HL-60/S4 (cell line): ENCODE results near the gene DIPK1B.

Experiments
- in situ Hi-C: fragments of 300-500 bp; cut with MboI; formaldehyde crosslinking; loops from 2 replicates; pipeline ENCODE4 v1.14.3; 2022; ENCODE audit warnings: low sequenced_read_pairs

The DIPK1B gene

GRCh38 chr9:136711751-136712689 is at the start of gene DIPK1B:
TSS of gene DIPK1B (plus strand) at chr9:136712572. CDS start at chr9:136712666, 94 bp downstream.
- in situ Hi-C loops = no loop called here

DNA sequence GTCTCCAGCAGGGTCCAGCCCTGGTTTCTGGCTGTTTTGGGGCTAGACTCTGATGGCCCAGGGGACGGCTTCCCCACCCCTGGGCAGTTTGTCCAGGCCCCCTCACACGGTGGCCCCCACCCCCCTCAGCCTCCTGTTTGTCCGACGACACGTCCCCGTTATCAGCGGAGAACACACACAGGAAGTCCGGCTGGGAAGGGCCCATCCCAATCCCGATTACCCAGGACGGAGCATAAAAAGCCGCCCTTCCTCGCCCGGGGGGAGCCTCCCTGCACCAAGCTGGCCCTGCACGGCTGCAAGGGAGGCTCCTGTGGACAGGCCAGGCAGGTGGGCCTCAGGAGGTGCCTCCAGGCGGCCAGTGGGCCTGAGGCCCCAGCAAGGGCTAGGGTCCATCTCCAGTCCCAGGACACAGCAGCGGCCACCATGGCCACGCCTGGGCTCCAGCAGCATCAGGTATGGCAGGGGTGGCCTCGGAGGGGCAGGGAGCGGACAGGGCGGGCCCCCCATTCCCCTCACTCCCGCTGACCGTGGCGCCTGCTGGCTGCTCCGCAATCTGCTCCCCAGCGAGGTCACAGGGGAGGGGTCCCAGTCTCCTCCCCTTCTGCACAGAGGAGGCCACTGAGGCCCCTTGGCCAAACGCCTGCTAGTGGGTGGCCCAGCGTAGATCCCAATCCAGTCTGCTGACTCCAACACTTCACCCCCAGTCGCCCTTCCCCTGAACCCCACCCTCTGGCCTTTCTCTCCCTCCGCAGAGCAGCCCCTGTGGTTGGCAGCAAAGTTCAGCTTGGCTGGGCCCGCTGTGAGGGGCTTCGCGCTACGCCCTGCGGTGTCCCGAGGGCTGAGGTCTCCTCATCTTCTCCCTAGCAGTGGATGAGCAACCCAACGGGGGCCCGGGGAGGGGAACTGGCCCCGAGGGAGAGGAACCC is 49.5 kb upstream of the DIPK1B start, which contains the start of gene EGFL7:
TSS of gene EGFL7 (plus strand) at position 261 of the 926 bp plus-strand sequence. CDS start 5,367 bp downstream, outside the sequence.
- in situ Hi-C loops = no loop called here

GRCh38 chr9:136664000-136664915 is 48.1 kb upstream of the DIPK1B start:
- in situ Hi-C loops = no loop called here

DNA sequence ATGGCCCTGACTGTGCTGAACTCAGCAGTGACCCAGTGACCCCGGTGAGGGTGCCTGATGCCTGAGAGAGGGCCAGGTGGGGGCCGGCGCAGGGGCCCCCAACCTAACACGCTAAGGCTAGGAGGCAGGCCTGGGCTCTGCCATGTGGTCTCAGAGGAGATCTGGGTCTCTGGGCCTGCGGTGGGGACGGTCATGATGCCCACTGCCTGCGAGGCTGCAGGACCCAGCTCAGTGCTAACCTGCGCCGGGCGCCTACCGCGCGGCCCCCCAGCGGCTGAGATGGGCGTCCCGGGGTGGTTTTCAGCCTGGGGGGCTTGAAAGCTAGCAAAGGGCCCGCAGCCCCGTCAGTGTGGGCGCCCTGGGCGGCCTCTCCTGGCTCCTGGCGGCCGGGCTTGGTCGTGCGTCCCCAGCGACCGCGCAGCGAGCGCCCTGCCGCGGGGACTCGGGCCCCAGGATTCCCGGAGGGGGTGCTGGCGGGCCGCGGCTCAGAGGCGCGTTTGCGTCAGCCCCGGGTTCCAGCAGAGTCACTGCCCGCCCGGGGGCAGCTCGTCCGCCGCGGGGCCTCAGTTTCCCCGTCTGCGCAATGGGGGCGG is 47.2 kb upstream of the DIPK1B start:
- in situ Hi-C loops = no loop called here

DNA sequence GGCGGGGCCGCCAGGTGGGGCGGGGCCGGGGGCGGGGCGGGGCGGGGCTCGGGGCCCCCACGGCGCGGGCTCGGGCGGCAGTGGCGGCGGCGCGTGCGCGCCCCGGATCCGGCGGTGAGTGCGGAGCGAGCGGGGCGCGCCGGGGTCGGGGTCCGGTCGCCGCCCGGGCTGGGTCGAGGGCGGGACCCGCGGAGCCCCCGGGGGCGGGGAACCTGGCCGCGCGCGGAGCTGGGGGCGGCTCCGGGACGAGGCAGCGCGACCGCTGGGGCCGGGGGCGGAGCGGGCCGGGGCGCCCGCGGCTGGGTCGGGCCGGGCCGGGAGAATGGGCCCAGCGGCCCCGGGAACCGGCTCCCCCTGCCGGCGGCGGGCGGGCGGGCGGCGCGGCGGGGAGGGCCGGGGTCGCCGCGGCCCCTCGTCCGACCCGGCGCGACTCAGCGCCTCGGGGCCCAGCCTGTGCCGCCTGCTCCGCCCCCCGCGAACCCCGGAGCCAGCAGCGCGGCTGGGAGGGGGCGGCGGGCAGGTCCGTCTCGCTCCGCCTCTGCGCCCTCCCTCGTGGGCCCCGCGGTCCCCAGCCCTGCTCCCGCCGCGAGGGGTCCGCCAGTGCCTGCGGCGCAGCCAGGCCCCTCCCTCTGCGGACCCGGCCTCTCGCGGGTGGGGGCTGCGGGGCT is 46.5 kb upstream of the DIPK1B start:
- in situ Hi-C loops = no loop called here

DNA sequence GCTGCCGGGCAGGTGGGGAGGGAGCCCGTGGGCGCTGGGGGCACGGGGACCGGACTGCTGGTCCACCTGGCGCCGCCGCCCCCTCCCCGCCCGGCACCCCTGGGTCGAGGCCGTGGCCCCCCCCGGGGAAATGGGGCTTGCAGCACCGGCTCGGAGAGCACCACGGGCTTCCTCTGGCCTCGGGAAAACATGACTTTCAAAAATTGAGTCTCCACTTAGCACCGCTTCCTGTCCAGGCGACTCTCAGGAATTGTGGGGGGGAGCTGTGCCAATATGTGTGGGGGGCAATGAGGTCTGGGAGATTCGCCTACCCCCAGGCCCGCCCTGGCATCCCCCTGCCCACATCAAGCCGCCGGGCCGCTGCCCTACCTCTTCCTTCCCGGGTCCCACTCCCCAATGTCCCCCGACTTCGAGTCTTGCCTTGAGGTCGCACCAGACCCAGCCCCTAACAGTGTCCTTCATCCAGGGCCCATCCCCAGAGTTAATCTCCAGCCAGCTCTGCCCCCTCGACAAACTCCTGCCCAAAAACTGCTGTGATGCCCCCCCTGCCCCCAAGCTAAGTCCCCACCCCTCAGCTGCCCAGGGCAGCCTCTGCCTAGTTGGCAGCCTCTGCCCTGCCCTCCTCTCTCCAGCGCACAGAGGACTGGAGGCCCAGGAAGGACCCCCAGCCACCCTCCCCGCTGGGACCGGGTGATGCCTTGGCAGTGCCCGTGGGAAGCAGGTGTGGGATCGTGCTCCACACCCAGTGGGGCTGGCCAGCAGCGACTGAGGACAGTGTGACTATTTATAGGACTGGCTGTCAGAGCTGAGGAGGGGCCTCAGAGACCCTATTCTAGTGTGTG is 45.8 kb upstream of the DIPK1B start:
- in situ Hi-C loops = no loop called here

DNA sequence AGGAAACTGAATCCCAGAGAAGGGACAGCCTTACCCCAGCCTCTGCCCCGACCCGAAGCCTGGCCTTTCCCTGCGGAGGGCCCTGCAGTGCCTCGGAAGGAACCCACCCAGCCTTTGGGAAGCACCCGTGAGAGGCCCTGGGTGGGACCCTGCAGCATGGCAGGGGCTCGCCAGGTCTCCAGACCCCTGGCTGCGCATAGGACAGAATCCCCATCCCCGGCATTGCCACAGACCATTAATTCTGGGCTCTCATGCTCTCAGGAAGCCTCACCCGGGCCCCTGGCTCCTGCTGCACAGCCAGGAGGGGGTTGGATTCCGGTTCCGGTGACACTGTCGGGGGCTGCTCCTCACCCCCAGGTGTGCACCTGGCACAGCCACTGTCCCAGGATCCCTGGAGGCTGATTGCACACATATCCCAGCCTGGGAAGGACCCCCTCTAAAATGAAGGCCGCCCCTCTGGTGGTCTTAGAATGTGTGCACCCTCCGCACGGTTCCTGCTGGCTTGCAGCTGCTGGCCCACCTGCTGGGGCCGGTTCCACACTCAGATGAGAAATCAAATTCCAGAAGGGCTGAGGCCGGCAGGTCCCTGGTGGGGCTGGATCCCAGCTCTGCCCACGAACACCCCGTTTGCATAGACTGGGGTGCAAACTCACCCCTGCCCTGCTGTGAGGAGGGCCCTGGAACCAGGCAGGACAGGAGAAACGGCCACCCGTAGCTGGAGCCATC is 45.0 kb upstream of the DIPK1B start:
- in situ Hi-C loops = no loop called here

GRCh38 chr9:136667940-136668760 is 44.2 kb upstream of the DIPK1B start:
- in situ Hi-C loops = no loop called here

DNA sequence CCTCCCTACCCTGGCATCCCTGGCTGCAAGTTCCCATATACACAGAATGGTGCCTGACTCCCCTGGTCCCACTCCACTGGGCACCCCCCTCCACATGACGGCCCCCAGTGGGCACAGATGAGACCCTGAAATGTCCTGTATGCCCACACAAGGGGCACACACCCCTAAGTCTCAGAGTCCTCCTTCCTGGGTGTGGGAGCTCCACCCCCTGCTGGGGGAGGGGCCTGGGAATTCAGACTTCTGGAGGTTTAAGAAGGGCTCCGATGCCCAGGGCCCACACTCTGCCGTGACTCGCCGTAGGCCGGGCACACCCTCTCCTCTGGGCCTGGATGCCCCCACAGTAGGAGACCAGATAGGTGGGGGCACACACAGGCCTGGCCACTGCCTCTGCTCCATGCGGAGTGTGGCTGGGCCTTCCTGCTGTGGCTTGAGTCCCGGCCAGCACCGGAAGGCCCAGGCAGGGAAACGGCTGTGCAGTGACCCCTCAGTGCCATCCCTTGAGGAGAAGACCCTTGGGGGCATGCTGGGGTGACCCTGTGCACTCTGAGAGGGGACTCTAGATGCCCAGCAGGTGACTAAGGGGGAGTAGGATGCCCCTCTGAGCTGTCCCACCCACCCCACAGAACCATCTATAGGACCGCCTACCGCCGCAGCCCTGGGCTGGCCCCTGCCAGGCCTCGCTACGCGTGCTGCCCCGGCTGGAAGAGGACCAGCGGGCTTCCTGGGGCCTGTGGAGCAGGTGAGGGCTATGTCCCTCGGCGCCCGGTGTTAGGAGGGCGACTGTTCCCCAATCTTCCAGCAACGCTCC is 43.2 kb upstream of the DIPK1B start:
- in situ Hi-C loops = no loop called here

- in situ Hi-C loops = no loop called here
These were observed 42.4 kb upstream of the DIPK1B start for GRCh38 chr9:136669791-136670464.

DNA sequence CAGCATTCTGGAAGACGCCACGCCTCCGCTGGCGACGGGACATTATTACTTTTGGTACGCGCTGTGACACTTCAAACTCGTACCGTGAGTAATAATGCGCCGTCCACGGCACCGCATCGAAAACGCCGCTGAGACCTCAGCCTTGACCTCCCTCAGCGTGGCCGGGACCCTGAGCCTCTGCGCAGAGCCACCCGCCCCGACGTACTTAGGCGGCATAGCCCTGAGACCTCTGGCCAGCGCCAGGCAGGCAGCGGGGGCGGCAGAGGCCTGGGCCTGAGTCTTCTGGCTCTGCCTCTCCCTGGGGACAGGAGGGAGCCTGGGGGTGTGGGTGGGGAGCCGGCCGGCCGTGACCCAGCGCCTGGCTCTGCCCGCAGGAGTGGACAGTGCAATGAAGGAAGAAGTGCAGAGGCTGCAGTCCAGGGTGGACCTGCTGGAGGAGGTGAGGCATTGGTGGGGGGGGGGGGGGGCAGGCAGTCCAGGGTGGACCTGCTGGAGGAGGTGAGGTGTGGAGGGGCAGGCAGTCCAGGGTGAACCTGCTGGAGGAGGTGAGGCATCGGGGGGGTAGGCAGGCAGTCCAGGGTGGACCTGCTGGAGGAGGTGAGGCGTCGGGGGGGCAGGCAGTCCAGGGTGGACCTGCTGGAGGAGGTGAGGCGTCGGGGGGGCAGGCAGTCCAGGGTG is 41.7 kb upstream of the DIPK1B start:
- in situ Hi-C loops = no loop called here

DNA sequence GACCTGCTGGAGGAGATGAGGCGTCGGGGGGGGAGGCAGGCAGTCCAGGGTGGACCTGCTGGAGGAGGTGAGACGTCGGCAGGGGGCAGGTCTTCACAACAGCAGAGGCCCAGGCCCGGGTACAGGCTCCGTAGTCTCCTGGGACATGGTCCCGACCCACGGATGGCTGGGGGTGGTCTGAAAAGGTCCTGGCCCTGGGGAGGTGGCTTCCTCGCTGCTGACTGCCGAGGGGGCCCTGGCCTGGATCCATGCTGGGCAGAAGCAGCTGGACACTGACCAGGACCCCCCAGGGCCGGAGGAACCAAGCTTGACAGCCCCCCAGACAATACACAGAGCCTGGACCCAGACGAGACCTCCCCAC is 41.1 kb upstream of the DIPK1B start:
- in situ Hi-C loops = no loop called here

GRCh38 chr9:136671646-136672430 is 40.5 kb upstream of the DIPK1B start:
- in situ Hi-C loops = no loop called here

DNA sequence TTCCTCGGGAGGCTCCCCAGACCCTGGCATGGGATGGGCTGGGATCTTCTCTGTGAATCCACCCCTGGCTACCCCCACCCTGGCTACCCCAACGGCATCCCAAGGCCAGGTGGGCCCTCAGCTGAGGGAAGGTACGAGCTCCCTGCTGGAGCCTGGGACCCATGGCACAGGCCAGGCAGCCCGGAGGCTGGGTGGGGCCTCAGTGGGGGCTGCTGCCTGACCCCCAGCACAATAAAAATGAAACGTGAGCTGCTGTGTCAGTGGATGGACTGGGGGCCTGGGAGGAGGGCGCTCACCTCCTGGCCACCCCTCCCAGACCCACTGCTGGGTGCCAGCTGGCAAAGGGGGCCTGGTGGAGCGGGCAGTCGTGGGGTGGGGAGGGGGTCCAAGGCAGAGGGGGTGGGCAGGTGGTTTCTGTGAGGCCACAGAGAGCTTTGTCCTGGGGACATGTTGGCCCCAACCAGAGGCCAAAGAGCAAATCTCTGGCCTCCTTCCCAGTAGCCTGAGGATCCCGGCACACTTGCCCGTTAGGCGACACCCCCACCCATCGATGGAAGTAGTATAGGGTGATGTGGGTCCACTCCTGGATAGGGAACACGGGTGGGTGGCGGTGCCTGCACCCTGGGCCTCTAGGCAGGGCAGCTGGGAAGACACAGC is 39.8 kb upstream of the DIPK1B start:
- in situ Hi-C loops = no loop called here
